ENCODE results near the gene TRMT10A.

The TRMT10A gene

GRCh38 chr4:99591757-99592156 lies 27.9 kb upstream of the TRMT10A start:
- Histone ChIP-seq H2AFZ (ENCODE audit: low read depth) (no peak overlapping the region), H4K20me1 (ENCODE audit: insufficient read depth) (no peaks in the 10 kb centered on the region), H3K4me2 (no peak overlapping the region), H3K9ac (no peak overlapping the region), H3K4me3 (IDR thresholded peaks at IDR 0.05; ENCODE audit: insufficient read depth, low read depth, low read length) (no peak overlapping the region), H3K79me2 (ENCODE audit: insufficient read depth, low read depth) (no peaks in the 10 kb centered on the region), H3K4me1 (ENCODE audit: low read depth, poor library complexity, severe bottlenecking) (no peaks in the 10 kb centered on the region), H3K27ac (no peak overlapping the region), H3K36me3 (ENCODE audit: insufficient read depth) (no peaks in the 10 kb centered on the region), H3K27me3 (ENCODE audit: insufficient read depth, low read depth) (no peaks in the 10 kb centered on the region)
- TF ChIP-seq CTCF (conservative IDR thresholded peaks at IDR 0.05; ENCODE audit: low read depth, low read length), result no peak

- no peak overlapping the region for H3K27ac ChIP-seq
- no peak overlapping the region for H3K4me2 ChIP-seq
- no peaks in the 10 kb centered on the region for H3K4me1 ChIP-seq (ENCODE audit: low read depth, poor library complexity, severe bottlenecking)
- TF ChIP-seq CTCF (conservative IDR thresholded peaks at IDR 0.05; ENCODE audit: low read depth, low read length), result no peak
- no peaks in the 10 kb centered on the region for H3K36me3 ChIP-seq (ENCODE audit: insufficient read depth)
- H3K79me2 ChIP-seq (ENCODE audit: insufficient read depth, low read depth), result no peaks in the 10 kb centered on the region
- H2AFZ ChIP-seq (ENCODE audit: low read depth), result no peak overlapping the region
- H3K4me3 ChIP-seq (IDR thresholded peaks at IDR 0.05; ENCODE audit: insufficient read depth, low read depth, low read length), result no peak overlapping the region
- H4K20me1 ChIP-seq (ENCODE audit: insufficient read depth), result no peaks in the 10 kb centered on the region
- H3K27me3 ChIP-seq (ENCODE audit: insufficient read depth, low read depth), result no peaks in the 10 kb centered on the region
- H3K9ac ChIP-seq, result no peak overlapping the region
These were observed 24.0 kb upstream of the TRMT10A start for GRCh38 chr4:99587803-99588202.

- no peak overlapping the region for H2AFZ ChIP-seq (ENCODE audit: low read depth)
- H3K27me3 ChIP-seq (ENCODE audit: insufficient read depth, low read depth), result no peaks in the 10 kb centered on the region
- H3K4me1 ChIP-seq (ENCODE audit: low read depth, poor library complexity, severe bottlenecking), result no peaks in the 10 kb centered on the region
- H4K20me1 ChIP-seq (ENCODE audit: insufficient read depth), result no peaks in the 10 kb centered on the region
- H3K9ac ChIP-seq, result no peak overlapping the region
- H3K36me3 ChIP-seq (ENCODE audit: insufficient read depth), result no peaks in the 10 kb centered on the region
- no peak overlapping the region for H3K4me3 ChIP-seq (IDR thresholded peaks at IDR 0.05; ENCODE audit: insufficient read depth, low read depth, low read length)
- TF ChIP-seq CTCF (conservative IDR thresholded peaks at IDR 0.05; ENCODE audit: low read depth, low read length), result no peak
- H3K79me2 ChIP-seq (ENCODE audit: insufficient read depth, low read depth), result no peaks in the 10 kb centered on the region
- no peak overlapping the region for H3K27ac ChIP-seq
- no peak overlapping the region for H3K4me2 ChIP-seq
These were observed 23.5 kb upstream of the TRMT10A start for GRCh38 chr4:99587309-99587708.

GRCh38 chr4:99586797-99587196 lies 23.0 kb upstream of the TRMT10A start:
- no peaks in the 10 kb centered on the region for H4K20me1 ChIP-seq (ENCODE audit: insufficient read depth)
- no peak overlapping the region for H3K27ac ChIP-seq
- H3K9ac ChIP-seq, result no peak overlapping the region
- H3K36me3 ChIP-seq (ENCODE audit: insufficient read depth), result no peaks in the 10 kb centered on the region
- no peaks in the 10 kb centered on the region for H3K4me1 ChIP-seq (ENCODE audit: low read depth, poor library complexity, severe bottlenecking)
- H3K79me2 ChIP-seq (ENCODE audit: insufficient read depth, low read depth), result no peaks in the 10 kb centered on the region
- TF ChIP-seq CTCF (conservative IDR thresholded peaks at IDR 0.05; ENCODE audit: low read depth, low read length), result no peak
- no peak overlapping the region for H2AFZ ChIP-seq (ENCODE audit: low read depth)
- no peak overlapping the region for H3K4me3 ChIP-seq (IDR thresholded peaks at IDR 0.05; ENCODE audit: insufficient read depth, low read depth, low read length)
- H3K4me2 ChIP-seq, result no peak overlapping the region
- H3K27me3 ChIP-seq (ENCODE audit: insufficient read depth, low read depth), result no peaks in the 10 kb centered on the region

GRCh38 chr4:99586322-99586721 lies 22.5 kb upstream of the TRMT10A start:
- Histone ChIP-seq H4K20me1 (ENCODE audit: insufficient read depth) (no peaks in the 10 kb centered on the region), H3K27me3 (ENCODE audit: insufficient read depth, low read depth) (no peaks in the 10 kb centered on the region), H3K4me3 (IDR thresholded peaks at IDR 0.05; ENCODE audit: insufficient read depth, low read depth, low read length) (no peak overlapping the region), H3K36me3 (ENCODE audit: insufficient read depth) (no peaks in the 10 kb centered on the region), H3K9ac (no peak overlapping the region), H3K4me2 (no peak overlapping the region), H3K27ac (no peak overlapping the region), H2AFZ (ENCODE audit: low read depth) (no peak overlapping the region), H3K4me1 (ENCODE audit: low read depth, poor library complexity, severe bottlenecking) (no peaks in the 10 kb centered on the region), H3K79me2 (ENCODE audit: insufficient read depth, low read depth) (no peaks in the 10 kb centered on the region)
- TF ChIP-seq CTCF (conservative IDR thresholded peaks at IDR 0.05; ENCODE audit: low read depth, low read length), result no peak

Measured in KMS-11 (cell line).